ENCODE results near the gene DKK1. TPM values are rescaled to one million over a fixed set of nuclear protein-coding genes. Genes with fewer than 3 reads are reported as not detected.
"Not testable (repeated sequence)": the region's sequence is repeated elsewhere in the genome, so short reads cannot be mapped to it uniquely, and the experiment has no call there.

Gene DKK1
- polyA plus RNA-seq, 4 donors: 36.4 to 58.8 (median 47.6) TPM

DNA sequence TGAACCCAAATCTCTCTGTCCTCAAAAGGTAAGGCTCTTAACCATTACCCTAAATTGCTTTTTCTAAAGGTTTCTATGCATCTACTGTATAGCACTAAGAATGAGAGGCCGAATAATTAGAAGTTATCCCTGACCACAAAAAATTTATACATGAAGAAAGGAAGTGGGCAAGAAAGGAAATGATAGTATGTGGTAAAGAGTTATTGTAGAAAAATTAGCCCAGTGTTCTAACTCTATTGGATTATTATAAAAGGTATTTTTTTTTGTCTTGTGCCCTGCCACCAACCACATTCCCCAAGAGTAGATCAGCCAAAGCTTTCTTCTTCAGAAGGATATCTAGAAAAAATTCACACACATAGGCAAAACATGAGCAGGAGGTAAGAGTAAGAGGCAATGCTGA is 45.4 kb downstream of the DKK1 start:
- no peak for DNase-seq (ENCODE audit: low read depth in 4 of 4, low spot score in 3 of 4)

DNA sequence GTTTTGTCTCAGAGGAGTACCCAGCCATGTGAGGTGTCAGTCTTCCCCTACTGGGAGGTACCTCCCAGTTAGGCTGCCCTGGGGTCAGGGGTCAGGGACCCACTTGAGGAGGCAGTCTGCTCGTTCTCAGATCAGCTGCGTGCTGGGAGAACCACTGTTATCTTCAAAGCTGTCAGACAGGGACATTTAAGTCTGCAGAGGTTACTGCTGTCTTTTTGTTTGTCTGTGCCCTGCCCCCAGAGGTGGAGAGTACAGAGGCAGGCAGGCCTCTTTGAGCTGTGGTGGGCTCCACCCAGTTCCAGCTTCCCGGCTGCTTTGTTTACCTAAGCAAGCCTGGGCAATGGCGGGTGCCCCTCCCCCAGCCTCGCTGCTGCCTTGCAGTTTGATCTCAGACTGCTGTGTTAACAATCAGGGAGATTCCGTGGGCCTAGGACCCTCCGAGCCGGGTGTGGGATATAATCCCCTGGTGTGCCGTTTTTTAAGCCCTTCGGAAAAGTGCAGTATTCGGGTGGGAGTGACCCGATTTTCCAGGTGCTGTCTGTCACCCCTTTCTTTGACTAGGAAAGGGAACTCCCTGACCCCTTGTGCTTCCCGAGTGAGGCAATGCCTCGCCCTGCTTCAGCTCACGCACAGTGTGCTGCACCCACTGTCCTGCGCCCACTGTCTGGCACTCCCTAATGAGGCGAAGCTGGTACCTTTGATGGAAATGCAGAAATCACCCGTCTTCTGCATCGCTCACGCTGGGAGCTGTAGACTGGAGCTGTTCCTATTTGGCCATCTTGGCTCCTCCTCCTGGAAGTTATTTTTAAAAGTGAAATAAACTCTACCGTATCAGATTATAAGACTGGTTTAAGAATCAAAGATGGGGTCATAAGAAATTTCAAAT is 51.7 kb downstream of the DKK1 start:
- not testable (repeated sequence) for DNase-seq (ENCODE audit: low read depth in 4 of 4, low spot score in 3 of 4)
